LNCAP (cell line): ENCODE data around the gene TMEM178B.

Experiments
- TF ChIP-seq, protein P1 (sequence below): fragments of 450-650 bp; IDR thresholded peaks from 2 replicates; pipeline ENCODE4 v1.5.1; 2017; ENCODE audit warnings: mild to moderate bottlenecking

Gene TMEM178B

GRCh38 chr7:141097430-141097829 lies 23.6 kb downstream of the TMEM178B start:
- TF ChIP-seq, protein P1, sequence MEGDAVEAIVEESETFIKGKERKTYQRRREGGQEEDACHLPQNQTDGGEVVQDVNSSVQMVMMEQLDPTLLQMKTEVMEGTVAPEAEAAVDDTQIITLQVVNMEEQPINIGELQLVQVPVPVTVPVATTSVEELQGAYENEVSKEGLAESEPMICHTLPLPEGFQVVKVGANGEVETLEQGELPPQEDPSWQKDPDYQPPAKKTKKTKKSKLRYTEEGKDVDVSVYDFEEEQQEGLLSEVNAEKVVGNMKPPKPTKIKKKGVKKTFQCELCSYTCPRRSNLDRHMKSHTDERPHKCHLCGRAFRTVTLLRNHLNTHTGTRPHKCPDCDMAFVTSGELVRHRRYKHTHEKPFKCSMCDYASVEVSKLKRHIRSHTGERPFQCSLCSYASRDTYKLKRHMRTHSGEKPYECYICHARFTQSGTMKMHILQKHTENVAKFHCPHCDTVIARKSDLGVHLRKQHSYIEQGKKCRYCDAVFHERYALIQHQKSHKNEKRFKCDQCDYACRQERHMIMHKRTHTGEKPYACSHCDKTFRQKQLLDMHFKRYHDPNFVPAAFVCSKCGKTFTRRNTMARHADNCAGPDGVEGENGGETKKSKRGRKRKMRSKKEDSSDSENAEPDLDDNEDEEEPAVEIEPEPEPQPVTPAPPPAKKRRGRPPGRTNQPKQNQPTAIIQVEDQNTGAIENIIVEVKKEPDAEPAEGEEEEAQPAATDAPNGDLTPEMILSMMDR: no peak

DNA sequence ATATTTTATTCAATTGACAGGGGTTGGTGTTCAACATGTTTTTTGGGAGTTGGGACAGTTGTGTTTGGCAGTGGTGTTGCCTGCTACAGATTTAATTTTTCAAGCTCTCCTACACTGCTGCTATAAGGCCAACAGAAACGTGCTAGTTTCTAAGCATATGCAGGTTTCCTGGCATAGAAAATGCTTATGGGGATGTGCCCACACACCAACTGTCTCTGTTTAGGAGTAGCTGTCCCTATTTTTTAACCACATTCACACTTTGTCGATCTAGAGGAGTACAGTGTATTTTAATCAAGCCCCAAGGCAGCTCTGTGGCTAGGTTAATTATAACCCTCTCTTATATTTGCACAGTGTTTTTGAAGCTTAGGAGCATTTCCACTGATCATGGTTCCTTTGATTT lies 28.6 kb downstream of the TMEM178B start:
- TF ChIP-seq, protein P1: no peak

GRCh38 chr7:141103847-141104429 lies 30.1 kb downstream of the TMEM178B start:
- TF ChIP-seq, protein P1: no peak

DNA sequence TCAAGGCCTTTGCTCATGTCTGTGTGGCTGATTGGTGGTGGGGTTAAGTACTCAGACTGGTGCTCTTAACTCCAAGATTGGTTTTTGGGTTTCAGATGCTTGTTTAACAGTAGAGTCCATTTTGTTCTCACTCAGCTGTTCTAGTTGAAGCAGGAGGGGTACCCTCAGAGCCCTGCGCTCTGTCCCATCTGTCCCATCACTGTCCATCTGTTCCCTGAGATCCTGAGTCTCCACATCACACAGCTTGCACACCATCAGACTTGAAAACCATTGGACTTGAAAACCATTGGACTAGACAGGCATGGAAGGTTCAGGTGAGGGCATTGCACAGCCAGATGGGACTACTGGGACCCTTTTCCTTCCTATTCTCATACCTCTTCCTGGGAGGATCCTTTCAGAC lies 39.3 kb downstream of the TMEM178B start:
- TF ChIP-seq, protein P1: no peak

GRCh38 chr7:141114029-141114664 lies 40.3 kb downstream of the TMEM178B start:
- TF ChIP-seq, protein P1: no peak

- TF ChIP-seq, protein P1: no peak
These were observed 42.1 kb downstream of the TMEM178B start for GRCh38 chr7:141115965-141116364.

- TF ChIP-seq, protein P1: no peak
These were observed 44.9 kb downstream of the TMEM178B start for GRCh38 chr7:141118767-141119166.

DNA sequence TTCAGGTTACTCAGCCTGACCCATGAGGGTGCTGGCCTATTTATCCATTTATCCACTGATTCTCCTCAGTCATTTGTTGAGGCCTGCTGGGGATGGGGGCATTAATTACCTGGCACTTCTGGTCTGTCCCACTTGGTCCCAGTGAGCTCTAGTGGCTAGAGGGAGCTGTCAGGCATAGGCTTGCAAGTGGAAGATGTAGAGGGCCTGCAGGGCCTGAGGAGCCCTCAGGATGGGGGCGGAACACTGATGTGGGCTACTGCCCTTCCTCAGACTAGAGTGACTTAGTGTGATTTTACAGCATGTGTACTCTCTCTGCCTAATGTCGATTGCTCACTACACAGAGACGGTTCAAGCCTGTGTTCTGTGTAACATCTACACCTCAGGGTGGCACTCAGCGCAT lies 45.3 kb downstream of the TMEM178B start:
- TF ChIP-seq, protein P1: no peak
